ENCODE measurements around the gene KRTAP10-6.

DNA sequence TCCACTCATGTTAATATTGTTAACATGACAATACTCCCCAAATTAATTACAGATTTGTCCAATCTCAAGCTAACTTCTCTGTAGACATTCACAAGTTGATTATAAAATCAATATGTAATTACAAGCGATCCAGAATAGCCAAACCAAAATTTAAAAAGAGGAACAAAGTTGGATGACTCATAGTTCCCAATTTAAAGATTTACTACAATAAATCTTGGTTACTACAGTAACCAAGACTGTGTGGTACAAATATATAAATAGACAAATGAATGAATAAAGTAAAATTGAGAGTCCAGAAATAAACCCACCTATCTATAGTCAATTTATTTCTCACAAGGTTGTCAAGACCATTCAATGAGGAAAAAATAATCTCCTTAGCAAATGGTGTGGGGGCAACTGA, 25.9 kb downstream of the KRTAP10-6 start:
- TF ChIP-seq POLR2A (IDR thresholded peaks at IDR 0.05; ENCODE audit: low read length) (no peak), GATA1 (IDR thresholded peaks at IDR 0.05; ENCODE audit: low read depth, low read length) (no peak)

All from erythroblast (primary cell).